Measurements from ENCODE around the gene LAMA2.

DNA sequence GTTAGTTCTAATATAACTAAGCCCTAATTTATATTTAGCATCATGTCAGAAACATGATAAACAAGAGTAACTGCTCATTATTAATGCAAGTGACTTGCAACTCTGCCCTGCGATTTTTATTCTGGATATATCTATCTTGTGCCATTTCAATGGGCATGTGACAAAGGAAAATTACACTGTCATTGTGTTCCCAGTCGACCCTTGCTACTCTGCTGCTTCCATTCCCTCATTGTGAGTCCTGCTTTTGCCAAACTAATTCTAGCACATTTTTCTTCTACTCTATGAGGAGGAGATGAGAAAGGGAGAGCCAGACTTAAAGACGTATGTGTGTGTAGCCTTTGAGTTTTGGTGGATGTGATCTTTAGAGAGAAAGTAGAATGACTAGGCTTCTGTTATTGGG is 551.2 kb downstream of the LAMA2 start:
- TF ChIP-seq CTCF (IDR thresholded peaks at IDR 0.05) (no peak), EP300 (IDR thresholded peaks at IDR 0.05) (no peak), POLR2A (IDR thresholded peaks at IDR 0.05) (no peak), POLR2AphosphoS5 (IDR thresholded peaks at IDR 0.05) (no peak)

All from stomach (tissue), 4 donors.